Stromal cell of bone marrow (primary cell): ENCODE data around the gene TMTC3.

Experiments
- DNase-seq: peaks from one replicate; pipeline ENCODE4 v3.0.0-alpha.2; 2012; ENCODE audit warnings: low read depth

TMTC3 gene

DNA sequence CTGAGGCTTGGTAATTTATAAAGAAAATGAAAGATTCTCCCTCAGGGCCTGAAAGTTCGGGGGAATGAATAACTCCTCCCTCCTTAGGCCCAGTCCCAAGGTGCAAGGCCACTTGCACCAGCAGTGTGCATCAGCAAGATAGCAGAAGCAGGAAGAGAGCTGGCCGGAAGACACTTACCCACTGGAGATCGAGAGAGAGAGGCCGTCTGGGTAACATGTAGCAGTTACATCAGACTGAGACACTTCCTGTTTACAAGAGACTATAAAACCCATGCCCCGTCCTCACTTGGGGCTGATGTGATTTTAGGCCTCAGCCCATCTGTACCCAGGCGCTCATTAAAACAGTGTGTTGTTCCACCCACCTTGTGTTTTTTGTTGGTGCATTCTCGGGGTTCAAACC lies 85.2 kb downstream of the TMTC3 start:
- DNase-seq: no peak

DNA sequence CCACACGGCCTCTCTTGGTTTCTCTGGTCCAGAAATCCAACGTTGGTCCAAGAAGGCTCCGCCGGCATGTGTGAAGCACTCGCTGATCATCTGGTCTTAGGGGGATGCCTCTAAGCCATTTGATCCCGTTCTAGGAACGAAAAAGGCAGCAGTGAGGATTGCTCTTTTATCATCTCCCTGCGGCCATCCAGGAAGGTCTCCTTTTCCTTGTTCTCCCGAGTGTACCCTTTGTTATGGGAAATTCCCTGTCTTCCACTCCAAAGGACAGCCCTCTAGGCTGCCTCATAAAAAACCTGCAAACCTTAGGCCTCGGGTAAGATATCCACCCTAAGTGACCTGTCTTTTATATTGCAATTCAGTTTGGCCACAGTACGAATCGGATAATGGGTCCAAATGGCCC lies 85.8 kb downstream of the TMTC3 start:
- DNase-seq: no peak

DNA sequence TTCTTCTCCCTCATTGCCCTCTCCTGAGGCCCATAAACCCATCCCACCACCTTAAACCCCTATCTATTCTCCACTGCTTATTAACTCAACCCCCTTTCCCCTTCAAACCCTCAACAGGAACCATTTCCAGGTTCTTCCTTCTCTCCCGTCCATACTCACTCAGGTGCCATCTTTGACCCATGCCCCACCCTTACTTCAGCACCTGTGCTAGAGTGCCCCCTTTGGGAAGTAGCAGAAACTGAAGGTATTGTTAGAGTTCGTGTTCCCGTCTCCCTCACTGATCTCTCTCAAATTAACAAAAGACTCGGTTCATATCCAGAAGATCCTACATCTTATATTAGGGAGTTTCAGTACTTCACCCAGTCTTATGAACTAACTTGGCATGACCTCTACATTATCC lies 86.6 kb downstream of the TMTC3 start:
- no peak for DNase-seq

GRCh38 chr12:88230271-88230670 lies 88.2 kb downstream of the TMTC3 start:
- DNase-seq: no peak

- no peak for DNase-seq
Observed at GRCh38 chr12:88235183-88235833, 93.2 kb downstream of the TMTC3 start.

GRCh38 chr12:88237954-88238353 lies 95.8 kb downstream of the TMTC3 start:
- DNase-seq: peak; percentile 48

- DNase-seq: no peak
Observed at GRCh38 chr12:88238406-88238805, 96.3 kb downstream of the TMTC3 start.

DNA sequence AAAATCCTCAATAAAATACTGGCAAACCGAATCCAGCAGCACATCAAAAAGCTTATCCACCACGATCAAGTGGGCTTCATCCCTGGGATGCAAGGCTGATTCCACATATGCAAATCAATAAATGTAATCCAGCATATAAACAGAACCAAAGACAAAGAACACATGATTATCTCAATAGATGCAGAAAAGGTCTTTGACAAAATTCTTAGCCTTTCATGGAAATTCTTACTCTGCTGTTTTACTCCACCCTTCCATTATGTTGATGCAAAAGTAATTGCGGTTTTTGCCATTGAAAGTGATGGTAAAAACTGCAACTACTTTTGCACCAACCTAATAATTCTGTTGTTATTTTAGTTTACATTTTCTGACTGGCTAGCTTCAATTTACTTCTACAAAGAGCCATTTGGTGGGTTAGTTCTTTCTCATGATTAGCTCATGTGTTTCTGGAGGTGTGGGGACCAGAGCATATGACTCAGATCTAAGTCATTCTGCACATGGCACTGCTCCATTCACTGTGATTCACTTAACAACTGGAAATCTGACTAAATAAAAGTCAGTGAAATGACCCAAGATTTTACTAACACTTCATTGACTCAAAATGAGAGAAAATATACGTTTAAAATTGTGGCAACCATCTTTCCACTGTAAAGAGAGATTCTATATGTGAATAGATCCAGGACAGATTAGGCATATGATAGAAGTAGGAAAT lies 99.9 kb downstream of the TMTC3 start:
- DNase-seq: peak; percentile 95

GRCh38 chr12:88242571-88242925 lies 100.4 kb downstream of the TMTC3 start:
- DNase-seq: peak; percentile 73

DNA sequence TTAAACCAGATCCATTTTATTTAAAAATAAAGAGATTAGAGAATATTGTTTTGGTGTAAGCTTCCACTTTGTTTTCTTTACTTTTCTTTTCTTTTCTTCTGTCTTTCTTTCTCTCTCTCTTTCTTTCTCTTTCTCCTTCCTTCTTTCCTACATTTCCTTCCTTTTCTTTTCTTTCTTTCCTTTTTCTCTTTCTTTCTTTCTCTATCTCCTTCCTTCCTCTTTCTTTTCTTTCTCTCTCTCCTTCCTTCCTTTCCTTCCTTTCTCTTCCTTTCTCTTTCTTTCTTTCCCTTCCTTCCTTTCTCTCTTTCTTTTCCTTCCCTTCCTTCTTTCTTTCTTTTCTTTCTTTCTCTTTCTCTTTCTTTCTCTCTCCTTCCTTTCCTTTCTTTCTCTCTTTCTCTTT lies 100.8 kb downstream of the TMTC3 start:
- DNase-seq: no peak

- DNase-seq: no peak
Observed at GRCh38 chr12:88243982-88244381, 101.9 kb downstream of the TMTC3 start.

DNA sequence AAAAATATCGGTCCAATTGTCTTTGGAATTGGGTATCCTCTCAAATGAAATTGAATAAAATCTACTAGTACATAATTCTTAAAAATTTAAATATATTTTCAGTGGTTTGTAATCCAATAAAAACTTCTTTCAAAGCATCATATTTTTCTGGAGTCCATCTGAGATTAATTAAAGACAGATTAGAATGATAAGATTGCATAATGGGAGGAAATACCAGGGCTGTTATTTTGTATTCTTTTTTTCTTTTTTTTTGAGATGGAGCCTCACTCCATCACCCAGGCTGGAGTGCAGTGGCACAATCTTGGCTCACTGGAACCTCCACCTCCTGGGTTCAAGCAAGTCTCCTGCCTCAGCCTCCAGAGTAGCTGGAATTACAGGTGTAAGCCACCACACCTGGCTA lies 103.8 kb downstream of the TMTC3 start:
- no peak for DNase-seq

DNA sequence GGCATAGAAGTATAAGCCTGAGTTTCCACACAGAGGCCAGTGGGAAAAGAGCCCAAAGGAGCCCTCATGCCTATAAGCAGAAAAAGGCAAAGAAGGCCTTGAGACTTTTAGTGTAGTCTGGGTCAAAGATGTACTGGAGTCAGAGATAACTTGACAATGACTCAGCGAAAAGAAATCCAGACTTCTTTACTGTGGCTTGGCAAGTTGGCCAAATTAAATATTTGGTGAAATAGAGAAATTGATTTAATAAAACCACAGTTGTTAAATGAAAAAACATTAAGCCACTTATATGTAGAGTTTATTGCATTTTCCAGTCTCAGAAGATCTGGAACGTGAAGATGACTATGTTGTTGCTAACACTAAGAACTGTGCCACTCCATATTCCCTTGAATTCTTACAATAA lies 105.1 kb downstream of the TMTC3 start:
- DNase-seq: peak; percentile 72

GRCh38 chr12:88248606-88249005 lies 106.5 kb downstream of the TMTC3 start:
- DNase-seq: no peak
